Amniotic epithelial cell (primary cell): Measurements from ENCODE around the gene KDM2A.
"Not testable (repeated sequence)": the region's sequence is repeated elsewhere in the genome, so short reads cannot be mapped to it uniquely, and the experiment has no call there.

Experiments
- DNase-seq: peaks from one replicate; pipeline ENCODE4 v3.0.0-alpha.2; 2010; ENCODE audit warnings: low read depth

Gene KDM2A

GRCh38 chr11:67117672-67118180 lies 1.3 kb upstream of the KDM2A start:
- DNase-seq, result peak; percentile 41

GRCh38 chr11:67118181-67118766 lies 789 bp upstream of the KDM2A start:
- peak; percentile 17 for DNase-seq

- peak; percentile 14 for DNase-seq
Measured at GRCh38 chr11:67119585-67120391, 725 bp downstream of the KDM2A start.

GRCh38 chr11:67120456-67120855 lies 1.4 kb downstream of the KDM2A start:
- no peak for DNase-seq

GRCh38 chr11:67120881-67121710 lies 2.0 kb downstream of the KDM2A start:
- DNase-seq, result peak; percentile 48

- not testable (repeated sequence) for DNase-seq
Measured at GRCh38 chr11:67123801-67124200, 4.7 kb downstream of the KDM2A start.

GRCh38 chr11:67126243-67126642 lies 7.2 kb downstream of the KDM2A start:
- DNase-seq, result not testable (repeated sequence)

GRCh38 chr11:67126986-67127385 lies 7.9 kb downstream of the KDM2A start:
- no peak for DNase-seq

- not testable (repeated sequence) for DNase-seq
Measured at GRCh38 chr11:67130861-67131260, 11.8 kb downstream of the KDM2A start.

GRCh38 chr11:67136156-67136555 lies 17.1 kb downstream of the KDM2A start:
- DNase-seq, result no peak

- DNase-seq, result no peak
Measured at GRCh38 chr11:67138922-67139321, 19.9 kb downstream of the KDM2A start.

- no peak for DNase-seq
Measured at GRCh38 chr11:67146516-67147226, 27.6 kb downstream of the KDM2A start.

GRCh38 chr11:67153971-67154370 lies 34.9 kb downstream of the KDM2A start:
- no peak for DNase-seq

- DNase-seq, result no peak
Measured at GRCh38 chr11:67154726-67155125, 35.7 kb downstream of the KDM2A start.

- no peak for DNase-seq
Measured at GRCh38 chr11:67157691-67158090, 38.6 kb downstream of the KDM2A start.

GRCh38 chr11:67158221-67158620 lies 39.2 kb downstream of the KDM2A start:
- DNase-seq, result no peak

GRCh38 chr11:67160045-67160444 lies 41.0 kb downstream of the KDM2A start:
- DNase-seq, result no peak

GRCh38 chr11:67160872-67161783 lies 42.1 kb downstream of the KDM2A start:
- no peak for DNase-seq

GRCh38 chr11:67163006-67163405 lies 43.9 kb downstream of the KDM2A start:
- no peak for DNase-seq

- DNase-seq, result no peak
Measured at GRCh38 chr11:67165623-67166022, 46.6 kb downstream of the KDM2A start.

- DNase-seq, result peak; percentile 54
Measured at GRCh38 chr11:67167091-67167490, 48.0 kb downstream of the KDM2A start.
